Keratinocyte (primary cell): ENCODE results near the gene ABL1. TPM values are rescaled to one million over a fixed set of nuclear protein-coding genes. Genes with fewer than 3 reads are reported as not detected.

Experiments used
- DNase-seq: peaks from one replicate; pipeline ENCODE4 v3.0.0-alpha.2; 2011; ENCODE audit warnings: low read depth, missing footprints, low spot score
- FAIRE-seq: peaks from 2 replicates; lab custom pipeline; 2011; peaks lifted over from hg19 to GRCh38; lab: Jason Lieb, UNC
- H2AFZ ChIP-seq: 2 replicates; pipeline ENCODE4 v1.6.0; 2012; ENCODE audit warnings: low read length, control low read depth, inconsistent platforms; ENCODE audit not compliant: control insufficient read depth
- H3K27ac ChIP-seq: 2 replicates; pipeline ENCODE4 v1.5.1; 2011; ENCODE audit warnings: low read length; ENCODE audit not compliant: control insufficient read depth, insufficient read depth
- H3K27me3 ChIP-seq: 3 replicates; pipeline ENCODE4 v1.6.0; 2011; ENCODE audit warnings: low read length; ENCODE audit not compliant: control insufficient read depth, insufficient read depth; ENCODE audit errors: extremely low read depth
- H3K36me3 ChIP-seq, 2 experiments: 2 replicates in 1 of 2; 3 replicates in 1 of 2; pipeline ENCODE4 v1.5.1; 2011; ENCODE audit warnings: low read length in 2 of 2, mild to moderate bottlenecking in 1 of 2; ENCODE audit not compliant: control insufficient read depth in 2 of 2, insufficient read depth in 2 of 2; ENCODE audit errors: extremely low read depth in 1 of 2
- H3K4me1 ChIP-seq: 3 replicates; pipeline ENCODE4 v1.5.1; 2011; ENCODE audit warnings: low read length; ENCODE audit not compliant: control insufficient read depth, insufficient read depth; ENCODE audit errors: extremely low read depth
- H3K4me2 ChIP-seq: 3 replicates; pipeline ENCODE4 v1.6.0; 2011; ENCODE audit warnings: low read depth, low read length; ENCODE audit not compliant: control insufficient read depth, insufficient read depth; ENCODE audit errors: extremely low read depth
- H3K4me3 ChIP-seq, 3 experiments: fragments of 200-600 bp in 1 of 3; sonication (generic) in 1 of 3; 2 replicates in 2 of 3; 3 replicates in 1 of 3; pipeline ENCODE4 v1.5.1; 2011 to 2016; ENCODE audit warnings: low read length in 3 of 3, mild to moderate bottlenecking in 3 of 3, control low read depth in 2 of 3, inconsistent platforms in 1 of 3, low read depth in 1 of 3, mixed read lengths in 1 of 3, mixed run types in 1 of 3, moderate library complexity in 1 of 3; ENCODE audit not compliant: control insufficient read depth in 2 of 3, insufficient read depth in 2 of 3; ENCODE audit errors: extremely low read depth in 1 of 3
- H3K79me2 ChIP-seq: 2 replicates; pipeline ENCODE4 v1.6.0; 2012; ENCODE audit warnings: low read length; ENCODE audit not compliant: control insufficient read depth, insufficient read depth
- H3K9ac ChIP-seq: 3 replicates; pipeline ENCODE4 v1.6.0; 2011; ENCODE audit warnings: low read length; ENCODE audit not compliant: control insufficient read depth, insufficient read depth; ENCODE audit errors: extremely low read depth
- H3K9me1 ChIP-seq: 3 replicates; pipeline ENCODE4 v1.6.0; 2011; ENCODE audit warnings: low read length; ENCODE audit not compliant: control insufficient read depth, insufficient read depth; ENCODE audit errors: extremely low read depth
- H3K9me3 ChIP-seq: 2 replicates; pipeline ENCODE4 v1.5.1; 2012; ENCODE audit warnings: low read depth, low read length; ENCODE audit not compliant: control insufficient read depth
- H4K20me1 ChIP-seq: 3 replicates; pipeline ENCODE4 v1.6.0; 2011; ENCODE audit warnings: low read length; ENCODE audit not compliant: control insufficient read depth, insufficient read depth; ENCODE audit errors: extremely low read depth
- CTCF ChIP-seq, 3 experiments: IDR thresholded peaks in 1 of 3; conservative IDR thresholded peaks in 1 of 3; optimal IDR thresholded peaks in 1 of 3; 2 replicates in 2 of 3; 3 replicates in 1 of 3; pipeline versions ENCODE3 to v1.5.1; 2011; ENCODE audit warnings: low read length in 3 of 3, mild to moderate bottlenecking in 3 of 3, moderate library complexity in 2 of 3, control low read depth in 1 of 3, inconsistent platforms in 1 of 3; ENCODE audit not compliant: insufficient read depth in 2 of 3; ENCODE audit errors: extremely low read depth in 1 of 3
- EZH2 ChIP-seq: IDR thresholded peaks from one replicate; pipeline ENCODE4 v1.6.1; 2012; ENCODE audit warnings: inconsistent platforms, mild to moderate bottlenecking, low read length, moderate library complexity
- dilution Hi-C: fragments of 300-500 bp; cut with MboI; formaldehyde crosslinking; loops from one replicate; pipeline ENCODE4 v1.7.0; 2020; ENCODE audit warnings: low sequenced_read_pairs; ENCODE audit not compliant: extremely low pct_ligation_motif_present
- polyA plus RNA-seq, 5 experiments: library from polyadenylated mRNA; depleted of rRNA in 3 of 5; stranded (reverse) in 3 of 5; stranded (forward) in 1 of 5; unstranded in 1 of 5; fragments of >200 nt; gene quantifications; 1 replicate in 1 of 5; 2 replicates in 3 of 5; 3 replicates in 1 of 5; pipeline versions ENCODE4 v1.2.1 to v1.2.3, GENCODE V29; 2011 to 2012; ENCODE audit warnings: missing spikeins in 2 of 5, low read depth in 1 of 5, low replicate concordance in 1 of 5

Gene ABL1
- polyA plus RNA-seq, 1 donor (not counting 4 experiments of a cell fraction or from before 2014, with no cell fraction given): 17.0 TPM

GRCh38 chr9:130890124-130890523 lies 55.1 kb downstream of the ABL1 start:
- Histone ChIP-seq H4K20me1 (no peaks in the 10 kb centered on the region), H3K9me1 (no peaks in the 10 kb centered on the region), H3K36me3 (peaks cover 22 to 24% of the 10 kb centered on the region in 2 experiments), H3K27me3 (no peaks in the 10 kb centered on the region), H2AFZ (no peak overlapping the region), H3K4me1 (no peaks in the 10 kb centered on the region), H3K9me3 (no peaks in the 10 kb centered on the region), H3K9ac (no peak overlapping the region), H3K4me2 (no peak overlapping the region), H3K4me3 (no peak overlapping the region), H3K79me2 (no peaks in the 10 kb centered on the region), H3K27ac (no peak overlapping the region)
- no peak for DNase-seq
- TF ChIP-seq CTCF (optimal IDR thresholded peaks at IDR 0.05 in 1 of 3, IDR thresholded peaks at IDR 0.05 in 1 of 3, conservative IDR thresholded peaks at IDR 0.05 in 1 of 3; ENCODE audit: extremely low read depth in 1 of 3, insufficient read depth in 2 of 3, low read length in 3 of 3): no peak
- TF ChIP-seq EZH2: no peak
- no peak for FAIRE-seq
- dilution Hi-C loops: no loop called here

DNA sequence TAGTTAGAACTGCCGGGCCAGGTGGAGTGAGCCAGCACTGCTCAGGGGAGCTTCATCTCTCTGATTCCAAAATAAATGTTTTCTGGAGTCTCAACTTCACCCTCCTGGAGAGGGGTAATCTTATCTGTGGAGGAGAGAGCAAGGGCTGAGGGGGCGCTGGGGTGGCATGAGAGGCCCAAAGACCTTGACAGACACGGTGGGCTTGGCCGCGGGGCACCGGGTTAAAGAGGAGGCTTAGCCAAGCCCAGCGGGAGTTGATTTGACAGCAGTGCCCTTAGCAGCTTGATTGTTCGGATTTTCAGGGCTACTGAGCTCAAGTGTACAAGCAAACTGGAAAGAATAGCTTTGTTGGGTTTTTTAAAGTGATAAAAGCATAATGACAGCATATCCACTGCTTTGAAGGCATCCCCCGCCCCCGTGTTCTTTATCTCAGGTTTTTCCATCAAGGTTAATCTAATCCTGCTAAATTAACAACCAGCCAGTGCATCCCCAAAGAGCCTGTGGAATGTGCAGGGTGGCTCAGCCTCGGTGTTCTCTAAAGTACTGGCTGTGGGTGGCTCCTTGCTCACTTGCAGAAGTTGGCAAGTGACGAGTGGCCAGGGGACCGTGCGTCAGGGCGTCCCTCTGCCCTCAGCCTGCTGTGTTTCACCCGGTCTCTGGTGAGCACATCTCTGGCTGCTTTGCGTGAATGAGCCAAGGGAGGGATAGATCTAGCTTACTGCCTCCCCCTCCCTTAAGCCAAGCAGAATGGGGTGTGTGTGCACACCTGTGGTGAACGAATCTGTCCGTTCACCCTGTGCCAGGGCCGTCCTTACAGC lies 56.0 kb downstream of the ABL1 start:
- H3K27ac ChIP-seq: no peak overlapping the region
- FAIRE-seq (no peak), DNase-seq (no peak)
- no peak overlapping the region for H3K4me2 ChIP-seq
- H3K9me1 ChIP-seq: no peaks in the 10 kb centered on the region
- H3K9ac ChIP-seq: no peak overlapping the region
- dilution Hi-C loops: no loop called here
- H3K9me3 ChIP-seq: no peaks in the 10 kb centered on the region
- H3K4me3 ChIP-seq: no peak overlapping the region
- H3K36me3 ChIP-seq: peaks cover 16 to 18% of the 10 kb centered on the region in 2 experiments
- no peaks in the 10 kb centered on the region for H3K4me1 ChIP-seq
- TF ChIP-seq EZH2 (no peak), CTCF (optimal IDR thresholded peaks at IDR 0.05 in 1 of 3, IDR thresholded peaks at IDR 0.05 in 1 of 3, conservative IDR thresholded peaks at IDR 0.05 in 1 of 3; ENCODE audit: extremely low read depth in 1 of 3, insufficient read depth in 2 of 3, low read length in 3 of 3) (no peak)
- H3K79me2 ChIP-seq: no peaks in the 10 kb centered on the region
- no peaks in the 10 kb centered on the region for H4K20me1 ChIP-seq
- no peak overlapping the region for H2AFZ ChIP-seq
- H3K27me3 ChIP-seq: no peaks in the 10 kb centered on the region
